IMR-90 (cell line): ENCODE results near the gene ETV4. TPM values are rescaled to one million over a fixed set of nuclear protein-coding genes. Genes with fewer than 3 reads are reported as not detected.

Experiments used
- ATAC-seq: fragments of 200-7000 bp; cut with Tn5 transposase; 2 replicates; pipeline ENCODE4 v1.9.1; 2020; ENCODE audit warnings: low read depth, mild to moderate bottlenecking, moderate library complexity
- BruUV-seq: library from RNA; stranded (reverse); fragments of 400-500 nt; replicated peaks from 2 replicates; lab custom pipeline; 2021; lab: Mats Ljungman, UMichigan
- CTCF ChIA-PET: fragments of 300-600 bp; formaldehyde crosslinking; extraction: SDS; loops from one replicate; lab custom pipeline; 2021; ENCODE audit warnings: antibody characterized with exemption; lab: Yijun Ruan, JAX
- POLR2A ChIA-PET: fragments of 300-600 bp; sonication (Branson Sonifier 250); formaldehyde crosslinking; loops from one replicate; lab custom pipeline; 2022; ENCODE audit warnings: antibody characterized with exemption; ENCODE audit not compliant: unreplicated experiment; lab: Charles Lee
- DNase-seq: peaks from one replicate; pipeline ENCODE4 v3.0.0; 2013
- H2AFZ ChIP-seq: replicated peaks from 2 replicates; pipeline ENCODE3; 2013; ENCODE audit warnings: low read length, mild to moderate bottlenecking; ENCODE audit not compliant: poor library complexity
- H2AK5ac ChIP-seq: 2 replicates; pipeline ENCODE4 v1.6.1; 2013; ENCODE audit warnings: low read depth, low read length, inconsistent platforms
- H2AK9ac ChIP-seq: replicated peaks from 2 replicates; pipeline ENCODE3; 2013; ENCODE audit warnings: mild to moderate bottlenecking, low read depth, low read length, moderate library complexity; ENCODE audit not compliant: poor library complexity
- H2BK120ac ChIP-seq: 2 replicates; pipeline ENCODE4 v1.6.1; 2013; ENCODE audit warnings: low read depth, low read length, inconsistent platforms
- H2BK15ac ChIP-seq: 3 replicates; pipeline ENCODE4 v1.6.1; 2013; ENCODE audit warnings: low read depth, low read length, inconsistent platforms
- H2BK20ac ChIP-seq: 2 replicates; pipeline ENCODE4 v1.6.1; 2013; ENCODE audit warnings: low read depth, mild to moderate bottlenecking, inconsistent platforms, low read length, moderate library complexity
- H2BK5ac ChIP-seq: 2 replicates; pipeline ENCODE4 v1.6.1; 2013; ENCODE audit warnings: mild to moderate bottlenecking, low read depth, low read length, inconsistent platforms; ENCODE audit not compliant: poor library complexity, severe bottlenecking
- H3K14ac ChIP-seq: replicated peaks from 2 replicates; pipeline ENCODE4 v1.6.1; 2013; ENCODE audit warnings: low read depth, low read length, inconsistent platforms
- H3K18ac ChIP-seq: 2 replicates; pipeline ENCODE4 v1.6.1; 2013; ENCODE audit warnings: low read depth, low read length, control low read depth
- H3K23ac ChIP-seq: 2 replicates; pipeline ENCODE4 v1.6.1; 2013; ENCODE audit warnings: low read depth, low read length, inconsistent platforms
- H3K27ac ChIP-seq: 2 replicates; pipeline ENCODE4 v1.5.1; 2013; ENCODE audit warnings: mild to moderate bottlenecking, control low read depth, low read length; ENCODE audit not compliant: insufficient read depth
- H3K27me3 ChIP-seq: 2 replicates; pipeline ENCODE4 v1.6.1; 2013; ENCODE audit warnings: low read length; ENCODE audit not compliant: control insufficient read depth, insufficient read depth
- H3K36me3 ChIP-seq: 2 replicates; pipeline ENCODE4 v1.6.1; 2013; ENCODE audit warnings: low read length, mixed read lengths; ENCODE audit not compliant: control insufficient read depth, insufficient read depth
- H3K4ac ChIP-seq: 2 replicates; pipeline ENCODE4 v1.6.1; 2013; ENCODE audit warnings: low read depth, low read length, inconsistent platforms
- H3K4me1 ChIP-seq: 2 replicates; pipeline ENCODE4 v1.6.1; 2013; ENCODE audit warnings: low read length, mixed read lengths; ENCODE audit not compliant: control insufficient read depth, insufficient read depth
- H3K4me2 ChIP-seq: 2 replicates; pipeline ENCODE4 v1.6.1; 2013; ENCODE audit warnings: low read depth, mild to moderate bottlenecking, control low read depth, low read length, moderate library complexity
- H3K4me3 ChIP-seq: 2 replicates; pipeline ENCODE4 v1.5.1; 2013; ENCODE audit warnings: low read depth, mild to moderate bottlenecking, control low read depth, low read length, moderate library complexity; ENCODE audit not compliant: insufficient read depth
- H3K56ac ChIP-seq: 2 replicates; pipeline ENCODE4 v1.6.1; 2013; ENCODE audit warnings: low read length, inconsistent platforms; ENCODE audit not compliant: insufficient read depth; ENCODE audit errors: extremely low read depth
- H3K79me1 ChIP-seq, 2 experiments: 2 replicates each; pipeline ENCODE4 v1.6.1; 2013; ENCODE audit warnings: low read length in 2 of 2, inconsistent platforms in 1 of 2, low read depth in 1 of 2
- H3K9ac ChIP-seq: 2 replicates; pipeline ENCODE4 v1.6.1; 2013; ENCODE audit warnings: low read depth, low read length, control low read depth
- H3K9me1 ChIP-seq: 2 replicates; pipeline ENCODE4 v1.6.1; 2013; ENCODE audit warnings: low read length, inconsistent platforms; ENCODE audit not compliant: insufficient read depth
- H3K9me3 ChIP-seq: 2 replicates; pipeline ENCODE4 v1.6.1; 2013; ENCODE audit warnings: low read length; ENCODE audit not compliant: control insufficient read depth, insufficient read depth
- H4K20me1 ChIP-seq: 2 replicates; pipeline ENCODE4 v1.6.1; 2013; ENCODE audit warnings: low read length, inconsistent platforms; ENCODE audit not compliant: insufficient read depth
- H4K5ac ChIP-seq: 2 replicates; pipeline ENCODE4 v1.6.1; 2013; ENCODE audit warnings: mild to moderate bottlenecking, low read depth, low read length, control low read depth
- H4K8ac ChIP-seq, 2 experiments: 2 replicates each; pipeline ENCODE4 v1.6.1; 2013; ENCODE audit warnings: low read depth in 2 of 2, low read length in 2 of 2, control low read depth in 1 of 2, inconsistent platforms in 1 of 2
- H4K91ac ChIP-seq: 2 replicates; pipeline ENCODE4 v1.6.1; 2013; ENCODE audit warnings: low read depth, low read length, inconsistent platforms; ENCODE audit not compliant: insufficient read depth
- BHLHE40 ChIP-seq: fragments of 150-350 bp; IDR thresholded peaks from 2 replicates; pipeline ENCODE4 v1.6.1; 2016; ENCODE audit warnings: mild to moderate bottlenecking, low read depth, low read length
- CEBPB ChIP-seq: IDR thresholded peaks from 2 replicates; pipeline ENCODE4 v1.6.1; 2012; ENCODE audit warnings: low read depth, low read length, improper control_type of control experiment
- MAZ ChIP-seq: IDR thresholded peaks from 2 replicates; pipeline ENCODE4 v1.6.1; 2012; ENCODE audit warnings: low read depth, mild to moderate bottlenecking, low read length, improper control_type of control experiment, moderate library complexity, borderline replicate concordance
- MXI1 ChIP-seq: IDR thresholded peaks from 2 replicates; pipeline ENCODE4 v1.6.1; 2012; ENCODE audit warnings: low read depth, mild to moderate bottlenecking, low read length, moderate library complexity, borderline replicate concordance
- NFE2L2 ChIP-seq: fragments of 150-350 bp; IDR thresholded peaks from 2 replicates; pipeline ENCODE4 v1.6.1; 2016; ENCODE audit warnings: low read depth, mild to moderate bottlenecking, low read length
- POLR2A ChIP-seq: IDR thresholded peaks from 2 replicates; pipeline ENCODE4 v1.6.1; 2012; ENCODE audit warnings: mild to moderate bottlenecking, low read depth, low read length
- RAD21 ChIP-seq: IDR thresholded peaks from 2 replicates; pipeline ENCODE4 v1.6.1; 2012; ENCODE audit warnings: low read length, improper control_type of control experiment
- RFX5 ChIP-seq: IDR thresholded peaks from 2 replicates; pipeline ENCODE4 v1.8.0; 2012; ENCODE audit warnings: low read depth, mild to moderate bottlenecking, low read length, moderate library complexity
- SMC3 ChIP-seq: fragments of 150-350 bp; IDR thresholded peaks from 2 replicates; pipeline ENCODE4 v1.6.1; 2016; ENCODE audit warnings: low read depth, mild to moderate bottlenecking, antibody characterized with exemption, low read length, moderate library complexity
- WGBS, 2 experiments: methylation state at CpG; one replicate each; pipeline versions ENCODE4 v1.1.5 to v1.1.7; 2013; ENCODE audit warnings: missing lambda C conversion rate in 2 of 2; ENCODE audit not compliant: insufficient read length in 1 of 2; ENCODE audit errors: extremely low coverage in 2 of 2; 5-methylcytosine and 5-hydroxymethylcytosine counted together
- dilution Hi-C: fragments of 300-500 bp; cut with HindIII; formaldehyde crosslinking; loops from one replicate; pipeline ENCODE4 v1.14.3; 2018; ENCODE audit warnings: low sequenced_read_pairs; ENCODE audit not compliant: unreplicated experiment
- in situ Hi-C: fragments of 300-500 bp; cut with MboI; formaldehyde crosslinking; loops from 3 replicates; pipeline ENCODE4 v1.14.3; 2019; ENCODE audit warnings: low sequenced_read_pairs, inconsistent platforms, mixed read lengths
- intact Hi-C: fragments of 100-400 bp; cut with micrococcal nuclease; formaldehyde crosslinking; loops from 2 replicates; pipeline ENCODE4 v1.10.0; 2022
- polyA plus RNA-seq, 3 experiments: library from polyadenylated mRNA; depleted of rRNA; stranded (reverse); fragments of >200 nt; gene quantifications; 2 replicates each; pipeline ENCODE4 v1.2.3, GENCODE V29; 2012; ENCODE audit warnings: low replicate concordance in 1 of 3
- total RNA-seq: library from RNA; depleted of rRNA; stranded (reverse); fragments of >200 nt; gene quantifications from 2 replicates; pipeline ENCODE4 v1.2.3, GENCODE V29; 2012
- TF ChIP-seq, protein P1 (sequence below): fragments of 150-350 bp; IDR thresholded peaks from 2 replicates; pipeline ENCODE4 v1.6.1; 2016; ENCODE audit warnings: low read depth, mild to moderate bottlenecking, low read length, moderate library complexity, borderline replicate concordance
- TF ChIP-seq, protein P2 (sequence below): conservative IDR thresholded peaks from 2 replicates; pipeline ENCODE4 v1.5.1; 2012; ENCODE audit warnings: mild to moderate bottlenecking, low read depth, low read length, improper control_type of control experiment

The ETV4 gene
- total and polyA plus RNA-seq, 2 of the 4 experiments (the other 2 are of a cell fraction): 4.3 to 13.2 TPM

DNA sequence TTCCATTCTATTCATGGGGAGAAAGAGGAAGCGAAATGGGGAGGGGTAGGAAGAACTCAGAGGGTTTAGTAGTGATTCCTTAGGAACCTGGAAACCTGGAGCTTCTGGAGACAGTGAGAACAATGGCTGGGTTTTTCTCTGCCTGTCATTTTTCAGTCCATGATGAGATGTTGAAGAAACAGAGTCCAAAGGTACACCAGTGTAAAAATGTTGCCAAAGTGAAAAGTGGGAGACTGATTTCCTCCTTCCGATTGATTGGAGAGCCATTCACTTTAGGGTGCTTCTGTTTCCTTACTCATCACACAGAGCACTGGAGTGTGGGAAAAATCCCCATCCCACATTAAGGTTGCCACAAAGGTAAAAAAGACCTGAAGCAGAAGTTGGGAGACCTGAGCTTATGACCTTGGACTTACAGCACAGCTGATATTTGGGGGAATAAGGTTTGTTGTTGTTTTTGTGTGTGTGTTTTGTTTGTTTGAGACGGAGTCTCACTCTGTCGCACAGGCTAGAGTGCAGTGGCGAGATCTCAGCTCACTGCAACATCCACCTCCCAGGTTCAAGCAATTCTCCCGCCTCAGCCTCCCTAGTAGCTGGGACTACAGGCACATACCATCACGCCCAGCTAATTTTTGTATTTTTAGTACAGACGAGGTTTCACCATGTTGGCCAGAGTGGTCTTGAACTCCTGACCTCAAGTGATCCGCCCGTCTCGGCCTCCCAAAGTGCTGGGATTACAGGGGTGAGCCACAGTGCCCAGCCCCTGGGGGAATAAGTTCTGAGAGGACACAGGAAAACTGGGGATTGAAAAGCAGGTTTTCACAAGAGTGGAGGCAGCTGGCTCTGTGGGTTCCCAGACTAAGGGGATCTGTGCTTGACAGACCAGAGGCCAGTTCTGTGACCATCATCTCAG, 63.8 kb downstream of the ETV4 start (continued):
- TF ChIP-seq, protein P1, sequence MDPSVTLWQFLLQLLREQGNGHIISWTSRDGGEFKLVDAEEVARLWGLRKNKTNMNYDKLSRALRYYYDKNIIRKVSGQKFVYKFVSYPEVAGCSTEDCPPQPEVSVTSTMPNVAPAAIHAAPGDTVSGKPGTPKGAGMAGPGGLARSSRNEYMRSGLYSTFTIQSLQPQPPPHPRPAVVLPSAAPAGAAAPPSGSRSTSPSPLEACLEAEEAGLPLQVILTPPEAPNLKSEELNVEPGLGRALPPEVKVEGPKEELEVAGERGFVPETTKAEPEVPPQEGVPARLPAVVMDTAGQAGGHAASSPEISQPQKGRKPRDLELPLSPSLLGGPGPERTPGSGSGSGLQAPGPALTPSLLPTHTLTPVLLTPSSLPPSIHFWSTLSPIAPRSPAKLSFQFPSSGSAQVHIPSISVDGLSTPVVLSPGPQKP: no peak

DNA sequence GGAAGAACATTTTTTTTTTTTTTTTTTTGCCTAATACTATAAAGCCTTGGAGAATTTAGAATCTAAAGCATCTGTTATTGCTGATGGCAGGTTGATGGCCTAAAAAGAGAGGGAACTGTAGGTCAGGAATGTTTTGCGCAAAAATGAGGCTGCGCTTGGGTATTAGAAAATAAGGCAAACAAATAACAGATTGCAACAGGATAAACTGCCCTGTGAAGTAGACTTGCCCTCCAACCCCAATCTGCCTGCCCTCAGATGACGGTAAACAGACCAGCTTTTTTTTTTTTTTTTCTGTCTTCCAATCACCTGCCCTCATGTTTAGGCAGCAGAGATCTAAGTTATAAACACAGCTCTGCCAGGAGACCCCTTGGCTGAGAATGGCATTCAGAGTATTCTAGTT, 66.2 kb downstream of the ETV4 start:
- DNase-seq (no peak), ATAC-seq (no peak)
- 0 out of 2 replicates have a peak, but pooled peaks cover 2% of the 10 kb centered on the region for H4K20me1 ChIP-seq
- no peak overlapping the region for H3K18ac ChIP-seq
- H3K79me1 ChIP-seq: peaks cover 2 to 11% of the 10 kb centered on the region in 2 experiments; a peak in 2 of 4 replicates
- H3K27me3 ChIP-seq: no peaks in the 10 kb centered on the region
- ChIA-PET POLR2A (interaction anchor here (0.6 kb wide), 1 partner anchor 12 kb away, joined by 5 read pairs; no protein-coding TSS in a partner anchor), CTCF (no interaction called here)
- H3K9me1 ChIP-seq: peaks cover 3% of the 10 kb centered on the region; the same call in 1 of the 2 replicates
- BruUV-seq: no TSS peak
- intact Hi-C loops (loop anchor here (5.0 kb wide), 1 partner anchor 53 kb away; no protein-coding TSS in a partner anchor), dilution Hi-C loops (no loop called here), in situ Hi-C loops (loop anchor here (5.0 to 25.0 kb wide), 2 partner anchors 93 to 293 kb away; no protein-coding TSS in a partner anchor)
- no peak overlapping the region for H3K23ac ChIP-seq
- H3K4me3 ChIP-seq: no peak overlapping the region
- no peak overlapping the region for H2AK9ac ChIP-seq
- no peak overlapping the region for H3K56ac ChIP-seq
- no CpG with 5 or more reads among the region's 3 CpGs for WGBS, 2 experiments
- no peak overlapping the region for H3K27ac ChIP-seq
- no peak overlapping the region for H4K8ac ChIP-seq
- H3K9me3 ChIP-seq: no peaks in the 10 kb centered on the region
- H3K14ac ChIP-seq: no peak overlapping the region
- no peak overlapping the region for H2AK5ac ChIP-seq
- H4K91ac ChIP-seq: no peak overlapping the region
- no peak overlapping the region for H3K4me2 ChIP-seq
- H2AFZ ChIP-seq: no peak overlapping the region
- H2BK120ac ChIP-seq: no peak overlapping the region
- no peaks in the 10 kb centered on the region for H3K36me3 ChIP-seq
- H4K5ac ChIP-seq: no peak overlapping the region
- H2BK5ac ChIP-seq: no peak overlapping the region
- H3K4me1 ChIP-seq: peaks cover 6% of the 10 kb centered on the region
- no peak overlapping the region for H2BK15ac ChIP-seq
- H3K4ac ChIP-seq: no peak overlapping the region
- no peak overlapping the region for H3K9ac ChIP-seq
- no peak overlapping the region for H2BK20ac ChIP-seq
- TF ChIP-seq, protein P2, sequence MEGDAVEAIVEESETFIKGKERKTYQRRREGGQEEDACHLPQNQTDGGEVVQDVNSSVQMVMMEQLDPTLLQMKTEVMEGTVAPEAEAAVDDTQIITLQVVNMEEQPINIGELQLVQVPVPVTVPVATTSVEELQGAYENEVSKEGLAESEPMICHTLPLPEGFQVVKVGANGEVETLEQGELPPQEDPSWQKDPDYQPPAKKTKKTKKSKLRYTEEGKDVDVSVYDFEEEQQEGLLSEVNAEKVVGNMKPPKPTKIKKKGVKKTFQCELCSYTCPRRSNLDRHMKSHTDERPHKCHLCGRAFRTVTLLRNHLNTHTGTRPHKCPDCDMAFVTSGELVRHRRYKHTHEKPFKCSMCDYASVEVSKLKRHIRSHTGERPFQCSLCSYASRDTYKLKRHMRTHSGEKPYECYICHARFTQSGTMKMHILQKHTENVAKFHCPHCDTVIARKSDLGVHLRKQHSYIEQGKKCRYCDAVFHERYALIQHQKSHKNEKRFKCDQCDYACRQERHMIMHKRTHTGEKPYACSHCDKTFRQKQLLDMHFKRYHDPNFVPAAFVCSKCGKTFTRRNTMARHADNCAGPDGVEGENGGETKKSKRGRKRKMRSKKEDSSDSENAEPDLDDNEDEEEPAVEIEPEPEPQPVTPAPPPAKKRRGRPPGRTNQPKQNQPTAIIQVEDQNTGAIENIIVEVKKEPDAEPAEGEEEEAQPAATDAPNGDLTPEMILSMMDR: no peak
- TF ChIP-seq BHLHE40 (no peak), RFX5 (no peak), NFE2L2 (no peak), CEBPB (no peak), MXI1 (no peak), POLR2A (no peak), MAZ (no peak), RAD21 (no peak), SMC3 (no peak)
- TF ChIP-seq, protein P1: no peak
